ENCODE results near the gene NRXN2. TPM values are rescaled to one million over a fixed set of nuclear protein-coding genes. Genes with fewer than 3 reads are reported as not detected.

The NRXN2 gene
- total and polyA plus RNA-seq, 2 donors (not counting 3 experiments of a cell fraction or from before 2014, with no cell fraction given): not detected

GRCh38 chr11:64742087-64742888 lies 19.3 kb upstream of the NRXN2 start:
- H3K79me2 ChIP-seq (ENCODE audit: control insufficient read depth, insufficient read depth, low read length): no peaks in the 10 kb centered on the region
- H3K36me3 ChIP-seq (ENCODE audit: control insufficient read depth in 2 of 2, extremely low read depth in 1 of 2, insufficient read depth in 2 of 2, low read length in 2 of 2): no peaks in the 10 kb centered on the region
- H3K27me3 ChIP-seq (ENCODE audit: control insufficient read depth in 2 of 2, insufficient read depth in 2 of 2, low read length in 2 of 2): peaks cover 27 to 32% of the 10 kb centered on the region in 2 experiments
- CTCF ChIA-PET: interaction anchor here (0.6 to 1.8 kb wide), 6 partner anchors 9 to 53 kb away, joined by 3 to 14 read pairs (median 6); no protein-coding TSS in a partner anchor
- H3K4me3 ChIP-seq (replicated peaks in 1 of 3; ENCODE audit: insufficient read depth in 1 of 3, low read depth in 1 of 3, low read length in 3 of 3): peak overlapping the region in 2 of 3 experiments; percentile 2 to 19
- H3K4me2 ChIP-seq (ENCODE audit: insufficient read depth, low read length): peak overlapping the region; percentile 64
- POLR2A ChIA-PET: no interaction called here
- dilution Hi-C loops (cut with MboI; ENCODE audit: extremely low pct_ligation_motif_present, low sequenced_read_pairs): no loop called here
- H3K9ac ChIP-seq (replicated peaks; ENCODE audit: extremely low read depth, insufficient read depth, low read length): no peak overlapping the region
- no peak for DNase-seq (ENCODE audit: low read depth, low spot score)
- peaks cover 13% of the 10 kb centered on the region for H3K4me1 ChIP-seq (ENCODE audit: control insufficient read depth, extremely low read depth, insufficient read depth, low read length)
- no peaks in the 10 kb centered on the region for H3K9me1 ChIP-seq (replicated peaks; ENCODE audit: control insufficient read depth, extremely low read depth, insufficient read depth, low read length)
- BruUV-seq (replicated peaks): no TSS peak
- TF ChIP-seq MAX (IDR thresholded peaks at IDR 0.05; ENCODE audit: insufficient read depth, insufficient read length) (no peak), FOS (IDR thresholded peaks at IDR 0.05; ENCODE audit: borderline replicate concordance, insufficient read depth, low read length) (no peak), JUN (IDR thresholded peaks at IDR 0.05; ENCODE audit: borderline replicate concordance, insufficient read depth, insufficient read length, low read depth) (no peak), POLR2AphosphoS5 (IDR thresholded peaks at IDR 0.05; ENCODE audit: insufficient read depth, low read depth, low read length) (no peak), GATA2 (IDR thresholded peaks at IDR 0.05; ENCODE audit: insufficient read depth, insufficient read length, low read depth, low read length) (no peak), EZH2 (IDR thresholded peaks at IDR 0.05; ENCODE audit: borderline replicate concordance, low read depth, low read length, severe bottlenecking) (no peak), POLR2A (IDR thresholded peaks at IDR 0.05; ENCODE audit: low read depth, low read length) (no peak), CTCF (IDR thresholded peaks at IDR 0.05; ENCODE audit: extremely low read depth in 1 of 2, insufficient read depth in 1 of 2, low read depth in 1 of 2, low read length in 2 of 2) (no peak), MYC (IDR thresholded peaks at IDR 0.05; ENCODE audit: low read depth, low read length) (no peak)
- no peak for FAIRE-seq
- peak overlapping the region; percentile 72 for H2AFZ ChIP-seq (ENCODE audit: low read depth, low read length)
- H4K20me1 ChIP-seq (replicated peaks; ENCODE audit: control insufficient read depth, extremely low read depth, insufficient read depth, low read length): no peaks in the 10 kb centered on the region
- intact Hi-C loops (cut with micrococcal nuclease): loop anchor here (1.0 kb wide), 2 partner anchors 54 to 189 kb away; no protein-coding TSS in a partner anchor
- H3K9me3 ChIP-seq (replicated peaks; ENCODE audit: control insufficient read depth, insufficient read depth, low read length): no peaks in the 10 kb centered on the region
- no peak overlapping the region for H3K27ac ChIP-seq (ENCODE audit: insufficient read depth, low read depth, low read length)

All from endothelial cell of umbilical vein (primary cell).